ENCODE measurements around the gene SDCCAG8. TPM values are rescaled to one million over a fixed set of nuclear protein-coding genes. Genes with fewer than 3 reads are reported as not detected.

SDCCAG8 gene
- total RNA-seq, 2 donors from 2014 or later: 41.7 to 55.6 TPM

GRCh38 chr1:243286409-243287122 lies 30.7 kb downstream of the SDCCAG8 start:
- no peaks in the 10 kb centered on the region for H3K9me3 ChIP-seq
- H3K27me3 ChIP-seq (replicated peaks; ENCODE audit: insufficient read depth): no peaks in the 10 kb centered on the region
- no peak for DNase-seq (ENCODE audit: low spot score)
- intact Hi-C loops (cut with DNase I): no loop called here
- no peaks in the 10 kb centered on the region for H3K36me3 ChIP-seq
- TF ChIP-seq CTCF (IDR thresholded peaks at IDR 0.05): no peak
- no peak for TF ChIP-seq POLR2A (IDR thresholded peaks at IDR 0.05)
- TF ChIP-seq POLR2AphosphoS5 (IDR thresholded peaks at IDR 0.05): no peak
- H3K4me1 ChIP-seq (replicated peaks): no peaks in the 10 kb centered on the region
- WGBS: 63% methylated on average over 8 of the region's 8 CpGs
- H3K4me3 ChIP-seq: no peak overlapping the region
- H3K27ac ChIP-seq: no peak overlapping the region

GRCh38 chr1:243287123-243287460 lies 31.3 kb downstream of the SDCCAG8 start:
- Histone ChIP-seq H3K4me1 (replicated peaks) (no peaks in the 10 kb centered on the region), H3K9me3 (no peaks in the 10 kb centered on the region), H3K4me3 (no peak overlapping the region), H3K27ac (no peak overlapping the region), H3K27me3 (replicated peaks; ENCODE audit: insufficient read depth) (no peaks in the 10 kb centered on the region), H3K36me3 (no peaks in the 10 kb centered on the region)
- TF ChIP-seq CTCF (IDR thresholded peaks at IDR 0.05): no peak
- TF ChIP-seq POLR2A (IDR thresholded peaks at IDR 0.05): no peak
- 53% methylated on average over 2 of the region's 2 CpGs for WGBS
- no peak for DNase-seq (ENCODE audit: low spot score)
- intact Hi-C loops (cut with DNase I): no loop called here

GRCh38 chr1:243287652-243288051 lies 31.8 kb downstream of the SDCCAG8 start:
- intact Hi-C loops (cut with DNase I): no loop called here
- H3K27ac ChIP-seq: no peak overlapping the region

GRCh38 chr1:243288062-243288461 lies 32.2 kb downstream of the SDCCAG8 start:
- Histone ChIP-seq H3K9me3 (no peaks in the 10 kb centered on the region), H3K27ac (no peak overlapping the region), H3K27me3 (replicated peaks; ENCODE audit: insufficient read depth) (no peaks in the 10 kb centered on the region), H3K4me1 (replicated peaks) (no peaks in the 10 kb centered on the region), H3K4me3 (no peak overlapping the region), H3K36me3 (no peaks in the 10 kb centered on the region)
- no peak for DNase-seq (ENCODE audit: low spot score)
- intact Hi-C loops (cut with DNase I): no loop called here
- 90% methylated on average over 6 of the region's 6 CpGs for WGBS
- TF ChIP-seq CTCF (IDR thresholded peaks at IDR 0.05) (no peak), POLR2AphosphoS5 (IDR thresholded peaks at IDR 0.05) (no peak), POLR2A (IDR thresholded peaks at IDR 0.05) (no peak)

More at GRCh38 chr1:243287652-243288051, 31.8 kb downstream of the SDCCAG8 start:
- H3K4me3 ChIP-seq: no peak overlapping the region
- TF ChIP-seq POLR2AphosphoS5 (IDR thresholded peaks at IDR 0.05) (no peak), CTCF (IDR thresholded peaks at IDR 0.05) (no peak), POLR2A (IDR thresholded peaks at IDR 0.05) (no peak)
- 51% methylated on average over 1 of the region's 1 CpG for WGBS
- H3K36me3 ChIP-seq: no peaks in the 10 kb centered on the region
- H3K27me3 ChIP-seq (replicated peaks; ENCODE audit: insufficient read depth): no peaks in the 10 kb centered on the region
- no peaks in the 10 kb centered on the region for H3K9me3 ChIP-seq
- no peaks in the 10 kb centered on the region for H3K4me1 ChIP-seq (replicated peaks)
- no peak for DNase-seq (ENCODE audit: low spot score)

GRCh38 chr1:243291292-243291691 lies 35.5 kb downstream of the SDCCAG8 start:
- no peaks in the 10 kb centered on the region for H3K36me3 ChIP-seq
- H3K4me1 ChIP-seq (replicated peaks): no peaks in the 10 kb centered on the region
- TF ChIP-seq POLR2AphosphoS5 (IDR thresholded peaks at IDR 0.05) (no peak), CTCF (IDR thresholded peaks at IDR 0.05) (no peak), POLR2A (IDR thresholded peaks at IDR 0.05) (no peak)
- H3K27me3 ChIP-seq (replicated peaks; ENCODE audit: insufficient read depth): no peaks in the 10 kb centered on the region
- WGBS: 95% methylated on average over 1 of the region's 1 CpG
- intact Hi-C loops (cut with DNase I): no loop called here
- H3K27ac ChIP-seq: no peak overlapping the region
- H3K9me3 ChIP-seq: no peaks in the 10 kb centered on the region
- no peak overlapping the region for H3K4me3 ChIP-seq
- no peak for DNase-seq (ENCODE audit: low spot score)
